ENCODE data around the gene FIBCD1. TPM values are rescaled to one million over a fixed set of nuclear protein-coding genes. Genes with fewer than 3 reads are reported as not detected.

Gene FIBCD1, protein sequence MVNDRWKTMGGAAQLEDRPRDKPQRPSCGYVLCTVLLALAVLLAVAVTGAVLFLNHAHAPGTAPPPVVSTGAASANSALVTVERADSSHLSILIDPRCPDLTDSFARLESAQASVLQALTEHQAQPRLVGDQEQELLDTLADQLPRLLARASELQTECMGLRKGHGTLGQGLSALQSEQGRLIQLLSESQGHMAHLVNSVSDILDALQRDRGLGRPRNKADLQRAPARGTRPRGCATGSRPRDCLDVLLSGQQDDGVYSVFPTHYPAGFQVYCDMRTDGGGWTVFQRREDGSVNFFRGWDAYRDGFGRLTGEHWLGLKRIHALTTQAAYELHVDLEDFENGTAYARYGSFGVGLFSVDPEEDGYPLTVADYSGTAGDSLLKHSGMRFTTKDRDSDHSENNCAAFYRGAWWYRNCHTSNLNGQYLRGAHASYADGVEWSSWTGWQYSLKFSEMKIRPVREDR
- not detected for total RNA-seq

DNA sequence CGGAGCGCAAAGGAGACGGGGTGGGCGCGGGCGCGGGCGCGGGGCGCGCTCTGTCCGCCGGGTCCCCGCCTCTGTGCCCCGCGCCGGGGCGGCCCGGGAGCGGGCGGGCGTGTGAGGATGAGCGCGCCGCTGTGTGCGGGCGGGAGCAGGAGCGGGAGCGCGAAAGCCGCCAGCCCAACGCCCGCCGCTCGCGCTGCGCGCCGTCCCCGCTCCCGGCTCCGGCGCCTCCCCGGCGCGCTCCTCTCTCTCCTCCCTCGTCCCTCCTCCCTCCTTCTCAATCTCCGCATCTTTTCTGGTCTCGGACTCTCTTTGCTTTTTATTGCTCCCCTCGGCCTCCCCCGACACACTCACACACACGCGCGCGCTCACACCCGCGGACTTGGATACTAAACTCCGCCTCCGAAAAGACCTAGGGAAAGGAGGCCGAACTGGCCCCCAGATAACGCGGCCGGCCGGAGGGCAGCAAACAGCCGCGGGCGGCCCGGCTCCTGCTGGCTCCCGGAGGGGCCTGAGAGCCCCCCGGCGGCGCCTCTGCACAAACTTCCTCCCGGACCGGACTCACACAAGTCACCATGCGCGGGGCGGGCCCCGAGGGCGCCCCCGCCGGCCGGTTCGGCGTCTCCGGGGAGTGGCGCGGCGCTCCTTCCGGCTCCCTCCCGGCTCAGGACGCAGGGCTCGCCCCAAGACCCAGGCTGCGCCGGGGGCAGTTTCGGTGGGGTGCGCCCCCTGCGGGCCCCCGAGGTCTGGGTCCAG, at the start of gene FIBCD1:
Gene FIBCD1 (minus strand): TSS at position 596 of the 753 bp plus-strand sequence. CDS start 640 bp downstream, outside the sequence.
- no peak for DNase-seq

DNA sequence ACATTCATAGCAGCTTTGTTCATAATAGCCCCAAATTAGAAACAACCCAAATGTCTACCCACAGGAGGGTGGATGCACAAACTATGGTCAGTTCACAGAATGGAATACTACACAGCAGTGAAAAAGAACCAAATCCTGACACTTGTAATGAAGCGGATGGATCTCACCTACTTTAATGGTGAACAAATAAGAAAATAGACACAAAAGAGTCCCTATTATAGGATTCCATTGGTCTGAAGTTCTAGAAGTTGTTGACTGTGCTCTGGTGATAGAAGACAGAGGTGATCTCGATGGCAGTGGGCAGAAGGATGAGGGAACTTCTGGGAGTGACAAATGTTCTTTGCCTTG, 49.3 kb upstream of the FIBCD1 start:
- no peak for DNase-seq

DNA sequence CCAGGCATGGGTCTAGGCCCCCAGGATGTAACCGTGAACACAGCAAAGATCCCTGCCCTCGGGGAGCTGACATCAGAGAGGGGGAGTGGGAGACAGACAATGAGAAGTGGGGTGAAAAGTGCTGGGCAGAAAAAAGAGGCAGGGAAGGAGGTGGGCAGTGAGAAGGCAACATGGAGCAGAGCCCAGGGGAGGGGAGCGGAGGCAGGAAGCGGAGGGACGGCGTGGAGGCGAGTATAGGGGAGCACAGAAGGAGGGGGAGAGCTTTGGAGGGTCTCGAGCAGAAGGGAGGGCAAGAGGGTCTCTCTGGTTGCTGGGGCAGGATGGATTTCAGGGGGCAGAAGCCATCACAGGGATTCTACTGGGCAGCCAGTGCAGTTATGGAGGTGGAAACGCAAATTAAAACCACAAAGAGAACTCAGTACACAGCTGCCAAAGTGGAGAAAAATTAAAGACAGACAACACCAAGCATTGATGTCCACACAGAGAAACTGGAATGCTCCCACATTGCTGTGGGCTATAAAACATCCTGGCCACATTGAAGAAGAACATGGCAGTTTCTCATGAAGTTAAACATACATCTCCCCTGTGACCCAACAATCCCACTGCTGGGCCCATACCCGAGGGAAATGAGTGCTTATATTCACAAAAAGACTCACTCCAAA, 48.8 kb upstream of the FIBCD1 start:
- no peak for DNase-seq

DNA sequence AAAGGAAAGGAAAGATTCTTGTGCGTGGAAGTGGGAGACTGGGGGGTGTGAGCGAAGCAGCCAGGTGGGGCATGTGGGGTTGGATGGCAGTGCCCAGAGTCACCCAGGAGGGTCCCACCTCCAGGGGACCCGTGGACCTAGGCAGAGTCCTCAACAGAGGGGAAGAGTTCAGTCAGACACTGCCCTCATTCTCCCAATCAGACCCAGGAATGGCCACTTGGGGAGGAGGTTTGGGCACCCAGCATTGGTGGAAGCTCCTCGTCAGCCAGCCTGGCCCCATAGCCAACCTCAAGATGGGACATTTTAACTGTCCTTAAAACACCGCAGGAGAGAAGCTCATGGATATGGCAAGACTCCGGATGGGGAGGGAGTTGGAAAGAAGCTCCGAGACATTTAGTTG, 48.0 kb upstream of the FIBCD1 start:
- no peak for DNase-seq

DNA sequence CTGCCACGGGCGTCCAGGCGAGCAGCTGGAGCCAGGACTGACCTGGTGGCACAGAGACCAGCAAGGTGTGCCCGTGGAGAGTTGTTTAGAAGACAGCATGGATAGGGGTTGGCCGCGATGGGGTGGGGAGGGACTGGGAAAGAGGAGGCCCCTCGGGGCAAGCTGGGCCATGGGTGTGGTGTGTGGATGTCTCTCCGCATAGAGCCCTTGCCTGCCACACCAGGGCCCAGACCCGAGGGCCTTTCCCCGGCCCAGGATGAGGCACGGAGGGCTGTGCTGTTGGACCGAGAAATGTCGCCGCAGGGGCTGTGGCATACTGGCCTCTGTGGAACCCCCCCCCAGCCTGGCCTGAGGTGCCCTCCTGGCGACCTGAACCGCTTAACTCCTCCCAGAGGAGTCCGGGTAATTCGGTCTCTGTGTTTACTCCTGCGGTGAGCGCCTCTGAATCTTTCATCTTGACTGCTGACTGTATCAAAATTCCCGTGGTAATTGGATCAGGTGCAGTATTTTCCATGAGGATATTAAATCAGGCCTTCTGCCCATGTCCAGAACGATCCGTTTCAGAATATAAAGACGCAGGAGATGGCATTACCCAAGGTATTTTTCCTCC, 47.4 kb upstream of the FIBCD1 start:
- peak; percentile 15 for DNase-seq

DNA sequence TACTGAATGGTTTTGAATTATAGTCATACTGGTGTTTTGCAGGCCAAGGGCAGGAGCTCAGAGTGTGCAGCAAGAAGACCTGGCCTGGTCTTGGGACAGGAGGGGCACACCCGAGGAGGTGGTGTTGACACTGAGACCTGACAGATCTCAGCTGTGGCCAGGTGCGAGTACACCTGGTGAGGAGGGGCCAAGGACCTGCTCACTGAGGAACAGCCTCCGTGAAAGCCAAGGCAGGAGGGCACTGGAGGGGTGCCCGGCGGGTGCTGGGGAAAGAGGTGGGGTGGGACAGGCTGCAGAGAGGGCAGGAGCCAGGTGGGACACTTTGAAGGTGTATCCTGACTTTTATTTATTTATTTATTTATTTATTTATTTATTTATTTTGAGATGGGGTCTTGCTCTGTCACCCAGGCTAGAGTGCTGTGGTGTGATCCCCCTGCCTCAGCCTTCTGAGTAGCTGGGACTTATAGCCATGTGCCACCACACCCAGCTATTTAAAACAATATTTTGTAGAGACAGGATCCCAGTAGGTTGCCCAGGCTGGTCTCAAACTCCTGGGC, 46.6 kb upstream of the FIBCD1 start:
- DNase-seq = no peak

DNA sequence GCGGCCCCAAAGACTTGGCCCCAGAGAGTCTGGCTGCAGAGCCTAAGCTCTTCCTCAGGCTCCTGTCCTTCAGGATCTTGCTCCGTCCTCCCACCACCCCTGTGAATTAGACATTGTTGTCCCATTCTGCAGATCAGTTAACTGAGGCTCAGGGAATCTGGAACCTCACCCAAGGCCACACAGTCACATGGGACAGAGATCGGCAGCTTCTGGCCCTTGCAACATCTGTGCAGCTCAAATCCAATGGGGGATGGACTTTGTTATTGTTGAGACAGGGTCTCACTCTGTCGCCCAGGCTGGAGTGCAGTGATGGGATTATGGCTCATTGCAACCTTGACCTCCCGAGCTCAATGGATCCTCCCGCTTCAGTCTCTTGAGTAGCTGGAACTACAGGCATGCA, 46.0 kb upstream of the FIBCD1 start:
- DNase-seq = no peak

DNA sequence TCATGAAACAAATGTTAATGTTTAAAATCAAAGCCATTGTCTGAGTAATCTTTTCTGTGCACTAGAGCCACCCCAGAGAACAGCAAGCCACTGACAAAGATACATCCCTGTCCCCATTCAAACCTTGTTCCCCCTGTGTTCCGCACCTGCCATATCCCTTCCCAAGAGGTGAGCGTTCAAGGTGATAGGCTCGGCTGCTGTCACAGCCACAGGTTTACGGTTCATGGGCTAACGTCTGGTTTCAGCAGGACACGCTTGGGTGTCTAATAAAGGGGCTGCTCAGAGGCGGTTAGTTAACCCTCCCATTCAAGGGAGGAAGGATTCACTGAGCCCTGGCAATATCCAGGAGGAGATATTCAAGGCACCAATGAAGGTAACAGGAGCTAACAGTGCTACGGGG, 45.5 kb upstream of the FIBCD1 start:
- DNase-seq = no peak

DNA sequence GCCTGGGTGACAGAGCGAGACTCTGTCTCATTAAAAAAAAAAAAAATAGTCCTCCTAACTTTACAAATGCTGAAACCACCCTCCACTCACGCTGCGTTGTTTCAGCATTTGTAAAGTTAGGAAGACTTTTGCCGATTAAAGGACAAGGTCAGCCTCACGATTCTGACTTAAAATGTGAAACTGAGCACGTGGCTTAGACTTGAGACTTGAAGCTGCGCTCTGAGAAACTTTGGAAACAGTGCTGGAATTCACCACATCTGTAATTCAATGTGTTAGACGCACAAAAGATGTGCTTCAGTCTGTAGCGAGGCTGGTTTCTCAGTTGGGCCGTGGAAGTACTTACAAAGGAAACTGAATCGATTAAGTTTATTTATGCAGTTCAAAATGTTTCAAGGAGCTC, 44.9 kb upstream of the FIBCD1 start:
- DNase-seq = peak; percentile 12

DNA sequence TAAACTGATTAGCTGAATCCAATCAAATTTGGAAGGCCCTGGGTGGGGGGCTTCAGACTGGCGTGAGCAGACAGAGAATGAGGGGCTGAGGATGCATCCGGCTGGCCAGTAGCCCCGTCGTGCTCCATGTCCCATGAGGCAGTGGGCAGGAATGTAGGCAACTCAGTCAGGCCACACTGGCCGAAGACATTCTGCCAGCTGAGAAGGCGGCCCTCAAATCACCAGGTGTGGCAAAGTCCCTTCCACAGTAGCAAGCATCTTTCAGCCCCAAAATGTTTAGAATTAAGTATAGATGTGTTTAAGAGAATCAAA, 44.3 kb upstream of the FIBCD1 start:
- no peak for DNase-seq

DNA sequence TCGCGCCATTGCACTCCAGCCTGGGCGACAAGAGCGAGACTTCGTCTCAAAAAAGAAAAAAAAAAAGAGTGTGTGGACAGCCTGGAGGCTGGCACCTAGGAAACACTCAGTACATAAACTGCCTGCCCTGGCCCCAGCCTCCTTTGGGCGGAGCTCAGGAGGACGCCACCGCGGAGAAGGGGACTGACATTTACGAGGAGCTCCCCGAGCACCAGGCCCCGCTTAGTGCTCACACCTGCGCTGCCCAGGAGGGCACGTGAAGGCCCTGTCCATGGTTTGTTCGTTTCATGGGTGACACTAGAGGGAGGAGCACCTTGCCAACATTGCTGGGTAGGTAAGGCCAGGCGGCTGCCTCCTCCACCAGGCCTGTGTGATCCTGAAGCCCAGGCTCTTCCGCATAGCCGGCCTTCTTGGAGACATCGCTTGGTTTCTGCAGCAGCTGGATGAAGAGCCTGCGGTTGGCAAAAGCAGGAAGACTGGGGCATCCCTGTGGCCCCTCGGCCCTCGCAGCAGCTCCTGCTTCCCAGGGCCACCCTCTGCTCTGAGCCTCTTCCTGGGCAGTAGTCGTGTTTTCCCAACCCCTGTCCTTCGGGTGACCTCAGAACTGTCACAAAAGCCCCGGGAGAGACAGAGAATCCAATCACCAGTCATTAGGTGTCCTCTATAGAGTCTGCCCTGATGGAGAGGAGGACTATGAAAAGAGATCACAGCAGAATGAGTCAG, 43.8 kb upstream of the FIBCD1 start:
- DNase-seq = no peak

DNA sequence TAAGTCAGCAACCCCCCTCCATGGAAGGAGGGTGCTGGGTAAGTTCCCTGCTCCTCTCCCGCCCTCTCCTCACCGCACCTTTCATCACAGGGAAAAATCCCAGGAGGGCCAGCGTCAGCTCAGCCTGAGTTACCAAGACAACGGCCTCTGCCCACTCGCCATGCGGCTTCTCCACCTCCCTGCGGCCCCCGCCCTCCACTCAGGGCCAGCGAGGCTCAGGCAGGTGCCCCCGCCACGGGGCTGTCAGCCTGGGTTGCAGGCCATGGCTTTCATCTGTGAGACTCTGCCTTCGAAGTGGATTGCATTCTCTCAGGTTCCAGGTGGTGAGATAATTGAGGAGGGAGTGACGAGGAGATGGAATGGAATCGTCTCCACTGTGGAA, 42.7 kb upstream of the FIBCD1 start:
- no peak for DNase-seq

DNA sequence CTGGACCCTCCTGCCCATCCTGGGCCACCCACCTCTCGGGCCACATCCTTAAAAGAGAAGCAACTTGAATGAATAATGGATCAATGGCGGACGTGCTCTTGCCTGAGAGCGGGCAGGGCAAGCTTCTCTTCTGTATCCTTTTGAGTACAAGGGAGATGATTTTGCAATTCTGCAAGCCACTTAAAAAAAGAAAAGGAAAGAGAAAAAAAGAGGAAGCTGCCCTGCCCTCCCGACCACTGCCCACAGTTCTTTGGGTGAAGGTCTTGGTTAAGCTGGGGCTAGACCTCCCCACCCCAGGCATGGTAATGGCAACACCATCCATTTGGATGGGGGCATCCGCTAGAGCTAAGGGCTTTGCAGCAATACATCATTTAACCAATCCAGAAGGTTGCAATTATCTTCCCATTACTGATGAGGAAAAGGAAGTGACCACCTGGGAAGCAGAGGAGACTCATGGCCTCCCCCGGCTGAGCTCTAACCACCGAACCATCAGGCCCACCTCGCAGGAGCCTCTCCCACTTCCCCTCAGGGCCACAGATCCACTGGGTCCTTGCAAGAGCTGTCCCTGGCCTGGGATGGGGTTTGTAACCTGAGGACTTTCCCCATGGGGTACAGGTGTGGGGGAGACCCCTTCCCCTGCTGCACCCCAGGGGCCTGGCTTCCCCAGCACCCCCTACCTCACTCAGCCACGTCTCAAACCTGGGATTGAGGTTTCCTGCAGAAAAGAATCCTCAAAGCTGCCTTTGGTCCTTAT, 42.1 kb upstream of the FIBCD1 start:
- DNase-seq = no peak

DNA sequence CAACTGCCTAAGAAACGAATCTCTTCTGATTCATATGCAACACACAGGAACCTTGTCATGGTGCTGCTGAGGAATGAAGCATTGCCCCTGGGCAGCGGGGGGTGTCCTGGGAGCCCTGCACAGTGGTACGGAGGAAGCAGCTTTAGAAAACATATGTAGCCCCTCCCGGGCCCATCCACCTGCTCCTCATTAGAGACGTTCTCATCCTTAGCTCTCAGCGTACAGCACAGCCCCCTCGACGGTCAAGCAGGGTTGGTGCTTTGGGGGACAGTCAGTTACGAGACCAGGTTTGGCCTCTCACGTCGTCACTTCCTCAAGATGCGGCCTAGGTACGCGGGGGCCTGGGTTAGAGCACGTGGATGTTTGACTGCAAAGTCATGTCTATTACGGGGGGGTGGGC, 41.5 kb upstream of the FIBCD1 start:
- no peak for DNase-seq

DNA sequence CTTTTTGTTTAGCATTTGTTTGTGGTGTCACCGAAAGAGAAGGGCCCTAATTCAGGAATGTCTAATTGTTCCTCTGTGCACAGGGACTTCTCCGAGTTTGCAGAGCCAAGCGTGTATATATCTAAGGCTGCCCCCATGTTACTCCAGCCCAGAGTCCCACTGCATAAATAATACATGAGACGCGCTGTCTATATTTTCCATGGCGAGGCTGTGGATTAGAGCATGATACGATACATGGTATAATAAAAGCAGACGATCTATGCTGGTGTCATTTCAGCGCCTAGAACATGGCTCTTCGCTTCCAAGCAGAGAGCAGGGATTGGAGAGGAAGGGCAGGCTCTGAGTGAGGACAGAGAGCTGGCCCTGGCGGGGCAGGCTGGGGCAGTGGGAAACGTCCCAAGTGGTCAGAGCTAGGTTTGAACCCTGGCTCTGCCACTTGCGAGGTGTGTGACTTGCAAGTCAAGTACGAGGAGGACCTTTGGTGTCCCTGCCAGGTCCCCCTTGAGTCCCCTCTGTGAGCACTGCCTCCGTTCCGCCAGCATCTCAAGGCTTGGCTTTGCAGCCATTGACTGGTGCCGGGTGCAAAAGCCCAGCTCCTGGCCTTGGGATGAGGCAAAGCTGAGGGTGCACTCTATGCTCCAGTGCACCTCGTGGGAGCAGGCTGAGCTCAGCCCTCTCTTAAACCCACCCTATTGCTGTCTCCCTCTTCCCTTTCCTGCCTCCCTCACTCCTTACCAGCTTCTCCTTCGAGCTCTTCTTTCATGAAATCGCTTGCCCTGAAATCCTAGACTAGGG, 40.7 kb upstream of the FIBCD1 start:
- no peak for DNase-seq

DNA sequence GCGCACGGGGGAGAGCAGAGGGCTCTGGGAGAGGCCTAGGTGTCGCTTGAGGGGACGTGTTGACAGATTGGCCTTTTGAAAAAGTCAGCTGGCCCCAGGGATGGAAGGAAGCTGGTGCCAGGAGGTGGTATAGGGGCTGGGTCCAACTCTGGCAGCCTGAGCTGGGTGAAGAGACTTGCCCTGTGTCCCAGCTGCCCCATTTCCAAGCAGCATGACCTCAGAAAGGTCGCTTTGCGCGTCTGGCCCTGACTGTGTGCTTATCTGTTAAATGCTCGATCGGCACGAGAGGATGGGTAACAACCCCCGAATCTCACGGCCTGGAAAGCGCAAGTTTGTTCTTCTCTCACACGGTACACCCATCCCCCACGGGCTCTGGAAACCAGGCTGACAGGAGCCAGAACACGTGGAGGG, 38.8 kb upstream of the FIBCD1 start:
- DNase-seq = no peak

DNA sequence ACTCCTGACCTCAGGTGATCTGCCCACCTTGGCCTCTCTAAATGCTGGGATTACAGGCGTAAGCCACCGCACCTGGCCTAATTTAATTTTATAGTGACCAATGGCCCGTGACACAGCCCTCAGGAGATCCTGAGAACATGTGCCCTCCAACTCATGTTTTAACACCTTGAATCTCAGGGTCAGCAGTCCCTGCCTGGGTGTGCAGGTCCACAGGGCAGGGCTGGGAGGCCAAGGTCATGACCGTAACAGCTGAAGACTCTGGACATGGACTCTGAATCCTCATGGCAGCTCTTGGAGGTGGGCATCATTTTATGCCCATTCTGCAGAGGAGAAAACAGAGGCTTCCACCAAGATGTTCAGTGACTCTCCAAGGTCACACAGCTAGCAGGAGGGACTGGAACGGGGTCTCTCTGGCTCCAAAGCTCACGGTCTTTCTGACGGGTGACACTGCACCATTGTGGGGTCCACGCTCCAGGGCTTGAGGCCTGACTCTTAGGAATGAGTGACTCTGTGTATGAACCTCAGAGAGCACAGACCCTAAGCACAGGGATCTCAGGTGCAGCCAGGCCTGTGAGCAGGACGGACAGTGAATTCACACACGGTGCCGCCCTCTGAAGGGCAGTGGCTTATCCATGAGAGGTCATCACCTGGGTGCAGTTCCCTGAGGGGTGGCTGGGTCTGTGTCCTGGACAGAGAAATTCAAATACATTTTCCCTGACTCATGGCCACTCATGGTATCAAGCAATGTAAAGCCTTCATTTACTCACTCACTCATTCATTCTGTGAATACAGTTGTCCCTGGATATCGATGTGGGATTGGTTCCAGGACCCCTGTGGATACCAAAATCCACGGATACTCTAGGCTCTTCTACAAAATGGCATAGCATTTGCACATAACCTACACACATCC, 37.1 kb upstream of the FIBCD1 start:
- no peak for DNase-seq

DNA sequence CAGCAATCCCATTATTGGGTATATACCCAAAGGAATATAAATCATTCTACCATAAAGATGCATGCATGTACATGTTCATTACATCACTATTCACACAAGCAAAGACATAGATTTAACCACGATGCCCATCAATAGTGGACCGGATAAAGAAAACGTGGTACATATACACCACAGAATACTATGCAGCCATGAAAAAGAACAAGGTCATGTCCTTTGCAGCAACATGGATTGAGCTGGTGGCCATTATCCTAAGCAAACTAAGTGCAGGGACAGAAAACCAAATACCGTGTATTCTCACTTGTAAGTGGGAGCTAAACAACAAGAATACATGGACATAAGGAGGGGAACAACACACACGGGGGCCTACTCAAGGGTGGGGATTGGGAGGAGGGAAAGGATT, 36.1 kb upstream of the FIBCD1 start:
- no peak for DNase-seq

DNA sequence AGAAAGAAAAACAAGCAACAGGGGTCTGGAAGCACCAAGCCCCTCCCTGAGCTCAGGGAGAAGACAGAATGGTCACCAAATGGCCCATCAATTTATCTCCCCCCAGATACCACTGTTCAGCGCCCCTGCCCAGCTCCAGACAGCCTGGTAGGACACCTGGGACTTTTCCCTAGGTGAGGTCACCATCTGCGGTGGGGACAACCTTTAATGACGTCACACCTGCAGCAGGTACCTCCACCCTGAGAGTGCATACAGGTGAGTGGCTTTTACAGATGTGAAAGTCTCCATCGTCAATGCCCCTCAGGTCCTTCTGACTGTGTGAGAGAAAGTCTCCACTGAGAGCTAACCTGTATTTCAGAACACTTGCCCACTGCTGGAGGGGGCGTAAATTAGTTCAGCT, 35.6 kb upstream of the FIBCD1 start:
- no peak for DNase-seq

Data from tongue (tissue), 2 donors.